GM12864 (cell line): ENCODE results near the gene GRAMD1A.

Experiments
- DNase-seq: peaks from one replicate; pipeline ENCODE4 v3.0.0-alpha.2; 2011; ENCODE audit warnings: low read depth
- H3K4me3 ChIP-seq: 2 replicates; pipeline ENCODE4 v1.5.1; 2011; ENCODE audit warnings: mild to moderate bottlenecking, low read depth, low read length, control low read depth
- TF ChIP-seq, protein P1 (sequence below): IDR thresholded peaks from 2 replicates; pipeline ENCODE4 v1.5.1; 2011; ENCODE audit warnings: low read depth, mild to moderate bottlenecking, moderate library complexity, low read length, control low read depth, inconsistent platforms; ENCODE audit errors: missing control alignments

Gene GRAMD1A

GRCh38 chr19:35055715-35056179 lies 55.6 kb downstream of the GRAMD1A start:
- H3K4me3 ChIP-seq: no peak overlapping the region
- no peak for DNase-seq
- TF ChIP-seq, protein P1, sequence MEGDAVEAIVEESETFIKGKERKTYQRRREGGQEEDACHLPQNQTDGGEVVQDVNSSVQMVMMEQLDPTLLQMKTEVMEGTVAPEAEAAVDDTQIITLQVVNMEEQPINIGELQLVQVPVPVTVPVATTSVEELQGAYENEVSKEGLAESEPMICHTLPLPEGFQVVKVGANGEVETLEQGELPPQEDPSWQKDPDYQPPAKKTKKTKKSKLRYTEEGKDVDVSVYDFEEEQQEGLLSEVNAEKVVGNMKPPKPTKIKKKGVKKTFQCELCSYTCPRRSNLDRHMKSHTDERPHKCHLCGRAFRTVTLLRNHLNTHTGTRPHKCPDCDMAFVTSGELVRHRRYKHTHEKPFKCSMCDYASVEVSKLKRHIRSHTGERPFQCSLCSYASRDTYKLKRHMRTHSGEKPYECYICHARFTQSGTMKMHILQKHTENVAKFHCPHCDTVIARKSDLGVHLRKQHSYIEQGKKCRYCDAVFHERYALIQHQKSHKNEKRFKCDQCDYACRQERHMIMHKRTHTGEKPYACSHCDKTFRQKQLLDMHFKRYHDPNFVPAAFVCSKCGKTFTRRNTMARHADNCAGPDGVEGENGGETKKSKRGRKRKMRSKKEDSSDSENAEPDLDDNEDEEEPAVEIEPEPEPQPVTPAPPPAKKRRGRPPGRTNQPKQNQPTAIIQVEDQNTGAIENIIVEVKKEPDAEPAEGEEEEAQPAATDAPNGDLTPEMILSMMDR: peak; percentile 52

DNA sequence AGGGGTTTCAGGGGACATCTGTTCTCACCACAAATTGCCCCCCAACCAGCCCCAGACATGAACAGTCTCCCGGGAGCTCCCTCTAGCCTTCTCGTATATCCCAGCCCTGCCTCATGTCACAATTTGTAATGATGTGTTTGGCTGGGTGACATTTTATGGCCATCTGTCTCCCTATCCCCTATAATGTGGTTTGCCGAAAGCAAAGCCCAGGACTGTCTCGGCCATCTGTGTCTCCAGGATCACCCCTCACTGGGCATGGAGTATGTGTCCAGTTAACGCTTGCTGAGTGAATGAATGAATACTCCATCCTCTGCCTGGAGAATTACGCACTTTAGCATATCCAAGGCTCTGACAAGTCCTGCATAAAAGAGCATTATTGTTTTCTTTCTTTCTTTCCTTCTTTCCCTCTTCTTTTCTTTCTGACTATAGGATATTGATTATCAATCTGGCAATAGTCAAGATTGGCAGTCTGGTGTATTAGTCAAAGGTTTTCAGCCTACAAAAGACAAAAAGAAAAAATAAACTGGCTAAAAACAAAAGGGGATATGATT lies 56.5 kb downstream of the GRAMD1A start:
- TF ChIP-seq, protein P1: no peak
- no peak overlapping the region for H3K4me3 ChIP-seq
- no peak for DNase-seq

- TF ChIP-seq, protein P1: no peak
- no peak overlapping the region for H3K4me3 ChIP-seq
- no peak for DNase-seq
These were observed 58.2 kb downstream of the GRAMD1A start for GRCh38 chr19:35058370-35058769.

GRCh38 chr19:35059006-35059798 lies 59.1 kb downstream of the GRAMD1A start:
- TF ChIP-seq, protein P1: no peak
- no peak for DNase-seq
- H3K4me3 ChIP-seq: no peak overlapping the region

- TF ChIP-seq, protein P1: no peak
- DNase-seq: no peak
These were observed 59.6 kb downstream of the GRAMD1A start for GRCh38 chr19:35059799-35060091.

GRCh38 chr19:35060160-35060855 lies 60.2 kb downstream of the GRAMD1A start:
- no peak for DNase-seq
- no peak overlapping the region for H3K4me3 ChIP-seq
- TF ChIP-seq, protein P1: no peak

More at GRCh38 chr19:35059799-35060091, 59.6 kb downstream of the GRAMD1A start:
- no peak overlapping the region for H3K4me3 ChIP-seq
